ENCODE results near the gene SF1.
"Not testable (repeated sequence)": the region's sequence is repeated elsewhere in the genome, so short reads cannot be mapped to it uniquely, and the experiment has no call there.

SF1 gene

GRCh38 chr11:64778473-64779298, at the start of gene SF1:
TSS of gene SF1 (minus strand) at chr11:64778542. CDS start at chr11:64778392, 150 bp downstream.
- DNase-seq (ENCODE audit: low read depth in 2 of 2), result peak; percentile 96 to 99

DNA sequence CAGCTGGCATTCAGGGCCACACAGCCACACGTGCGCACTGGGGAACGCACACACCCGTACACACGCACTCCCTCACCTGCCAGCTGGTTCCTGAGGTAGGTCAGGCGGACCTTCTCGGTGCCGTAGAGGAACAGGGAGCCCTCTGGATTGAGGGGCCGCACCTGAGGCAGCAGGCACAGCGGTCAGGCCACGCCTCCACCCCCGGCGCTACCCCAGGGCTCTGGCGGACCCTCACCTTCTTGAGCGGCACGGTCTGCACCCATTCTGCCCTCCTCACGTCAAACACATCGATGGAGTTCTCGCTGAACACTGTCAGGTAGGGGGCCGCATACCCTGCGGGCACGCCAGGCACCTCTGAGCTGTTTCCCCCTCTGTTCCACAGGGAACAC, 49.1 kb upstream of the SF1 start:
- no peak for DNase-seq (ENCODE audit: low read depth in 2 of 2)

DNA sequence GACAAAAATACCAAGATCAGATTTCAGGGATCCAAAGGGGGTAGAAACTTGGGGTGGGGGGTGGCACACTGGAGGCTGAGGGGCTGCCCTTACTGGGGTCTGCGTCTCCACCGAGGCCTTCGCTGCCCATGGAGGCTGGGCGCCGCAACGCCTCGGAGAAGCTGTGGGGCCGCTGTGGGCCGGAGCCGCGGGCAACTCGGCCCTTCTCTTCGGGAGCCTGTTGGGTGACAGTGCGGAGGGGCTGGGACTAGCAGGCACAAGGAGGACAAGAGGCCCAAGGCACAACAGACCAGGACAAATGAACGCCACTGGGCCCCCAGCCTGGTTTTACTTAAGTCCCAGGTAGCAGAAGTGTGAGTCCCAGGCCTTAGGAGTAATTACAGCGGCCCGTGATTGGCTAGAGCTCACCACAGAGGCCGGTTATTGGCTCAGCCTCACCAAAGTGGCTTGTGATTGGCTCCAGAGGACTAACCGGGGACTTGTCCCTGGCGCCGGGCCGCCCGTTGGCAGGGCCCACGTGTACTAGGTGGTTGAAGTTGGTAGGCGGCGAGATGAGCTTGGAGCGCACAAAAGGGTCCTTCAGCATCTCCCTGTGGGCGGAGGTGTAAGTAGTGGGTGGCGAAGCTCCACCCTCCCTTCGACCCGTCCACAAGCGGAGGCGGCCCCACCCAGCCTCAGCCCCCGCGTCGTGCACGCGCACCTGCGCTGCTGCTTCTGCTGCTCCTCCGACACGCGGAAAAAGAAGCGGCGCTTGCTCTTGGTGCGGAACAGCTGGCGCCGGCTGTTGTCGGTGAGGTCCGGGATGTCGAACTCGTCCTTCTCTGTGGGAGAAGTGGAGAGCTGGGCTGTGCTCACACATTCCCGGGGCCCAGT, 48.5 kb upstream of the SF1 start:
- DNase-seq (ENCODE audit: low read depth in 2 of 2), result no peak

GRCh38 chr11:64826062-64826461, 47.7 kb upstream of the SF1 start:
- no peak for DNase-seq (ENCODE audit: low read depth in 2 of 2)

DNA sequence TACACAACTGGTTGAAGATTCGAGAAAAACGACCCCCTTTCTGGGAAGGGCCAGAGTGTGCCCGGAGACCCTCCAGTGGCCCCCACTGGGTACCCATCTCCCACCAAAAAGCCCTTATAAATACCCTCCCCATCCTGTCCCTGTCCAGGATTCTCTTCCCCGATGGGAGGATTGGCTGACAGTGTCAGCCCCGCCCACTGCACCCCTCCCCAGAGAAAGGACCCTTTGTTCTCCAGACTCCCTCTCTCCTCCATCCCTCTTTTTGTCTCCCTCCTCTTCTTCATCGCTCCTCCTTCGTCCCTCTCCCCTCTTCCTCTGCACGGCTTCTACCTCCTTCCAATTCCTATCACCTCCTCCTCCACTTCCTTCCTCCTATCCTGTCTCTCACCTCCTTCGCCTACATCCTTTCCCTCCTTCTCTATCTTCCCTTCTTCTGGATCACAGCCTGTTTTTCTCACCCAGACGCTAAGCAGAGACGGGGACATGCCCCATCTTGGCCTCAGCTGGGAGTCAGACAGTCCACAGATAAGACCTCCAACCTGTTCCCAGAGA, 45.3 kb upstream of the SF1 start:
- DNase-seq (ENCODE audit: low read depth in 2 of 2), result no peak

DNA sequence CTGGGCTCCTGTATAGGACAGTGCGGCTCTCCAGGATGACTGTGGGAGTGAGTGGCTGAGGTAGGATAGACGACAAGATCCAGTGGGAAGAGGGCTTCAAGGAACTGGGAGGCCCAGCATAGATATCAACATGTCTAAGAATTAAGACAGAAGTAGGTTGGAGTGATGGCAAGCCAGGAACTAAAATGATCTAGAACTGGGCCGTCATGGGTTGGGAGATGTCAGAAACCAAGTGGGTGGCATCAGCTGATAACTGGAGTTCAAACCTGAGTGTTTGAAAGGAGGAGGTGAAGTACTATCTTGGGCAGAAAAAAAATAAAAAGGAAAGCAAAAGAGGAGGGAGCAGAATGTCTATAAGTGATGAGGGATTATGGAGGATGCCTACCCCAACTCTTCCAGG, 39.1 kb upstream of the SF1 start:
- no peak for DNase-seq (ENCODE audit: low read depth in 2 of 2)

DNA sequence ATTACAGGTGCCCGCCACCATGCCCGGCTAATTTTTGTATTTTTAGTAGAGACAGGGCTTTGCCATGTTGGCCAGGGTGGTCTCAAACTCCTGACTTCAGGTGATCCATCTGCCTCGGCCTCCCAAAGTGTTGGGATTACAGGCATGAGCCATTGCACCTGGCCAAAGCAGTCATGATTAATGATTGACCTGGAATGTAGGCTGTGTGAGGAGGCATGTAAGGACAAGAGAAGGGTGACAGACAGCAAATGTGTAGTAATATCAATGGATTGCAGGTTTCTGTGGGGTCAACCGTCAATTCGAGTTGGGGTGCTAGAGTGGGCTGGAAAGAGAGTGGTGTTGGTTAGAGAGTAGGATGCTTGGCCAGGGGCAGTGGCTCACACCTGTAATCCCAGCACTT, 37.1 kb upstream of the SF1 start:
- DNase-seq (ENCODE audit: low read depth in 2 of 2), result not testable (repeated sequence)

DNA sequence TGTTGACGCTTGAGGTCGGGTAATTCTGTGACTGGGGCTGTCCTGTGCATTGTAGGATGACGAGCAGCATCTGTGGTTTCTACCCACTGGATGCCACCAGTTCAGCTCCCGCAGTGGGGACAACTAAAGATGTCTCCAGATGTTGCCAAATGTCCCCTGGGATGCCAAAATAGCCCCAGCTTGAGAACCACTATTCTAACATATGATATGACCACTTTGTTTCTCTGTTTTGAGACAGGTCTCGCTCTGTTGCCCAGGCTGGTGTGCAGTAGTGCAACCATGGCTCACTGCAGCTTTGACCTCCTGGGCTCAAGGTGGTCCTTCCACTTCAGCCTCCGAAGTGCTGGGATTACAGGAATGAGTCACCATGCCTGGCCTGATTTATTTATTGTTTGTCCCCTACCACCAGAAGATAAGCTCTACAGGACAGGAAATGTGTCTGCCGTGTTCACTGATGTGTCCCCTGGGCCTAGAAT, 36.4 kb upstream of the SF1 start:
- no peak for DNase-seq (ENCODE audit: low read depth in 2 of 2)

DNA sequence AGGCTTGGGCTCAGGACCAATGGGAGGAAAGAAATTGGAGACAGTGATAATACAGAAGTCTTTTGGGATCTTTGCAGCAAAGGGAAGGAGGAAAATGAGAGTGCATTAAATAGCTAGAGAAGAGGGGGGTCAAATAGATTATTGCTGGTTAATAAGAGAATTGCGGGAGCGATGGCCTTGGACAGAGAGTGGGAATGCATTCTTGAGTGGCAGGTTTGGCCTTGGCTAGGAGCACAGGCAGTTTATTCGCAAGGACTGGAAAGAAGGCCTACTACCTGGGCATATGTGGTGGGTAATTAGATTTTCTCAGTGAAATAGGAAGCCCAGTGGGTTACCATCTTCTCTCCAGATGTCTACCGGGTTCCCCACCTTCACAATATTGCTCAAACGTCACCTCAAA, 35.5 kb upstream of the SF1 start:
- no peak for DNase-seq (ENCODE audit: low read depth in 2 of 2)

DNA sequence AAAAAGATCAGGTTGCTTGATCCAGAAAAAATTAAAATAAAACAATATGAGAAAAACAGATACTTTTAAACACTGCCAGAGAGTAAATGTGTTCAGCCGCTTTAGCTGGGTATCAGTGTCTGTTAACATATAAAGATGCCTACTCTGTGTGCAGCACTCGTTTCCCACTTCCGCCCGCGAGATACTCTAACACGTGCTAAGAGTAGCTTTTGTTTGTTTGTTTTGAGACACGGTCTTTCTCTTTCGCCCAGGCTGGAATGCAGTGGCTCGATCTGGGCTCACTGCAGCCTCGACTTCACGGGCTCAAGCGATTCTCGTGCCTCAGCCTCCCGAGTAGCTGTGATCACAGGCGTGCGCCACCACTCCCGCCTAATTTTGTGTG, 32.5 kb upstream of the SF1 start:
- DNase-seq (ENCODE audit: low read depth in 2 of 2), result peak in 1 of 2 donors; percentile 27

- DNase-seq (ENCODE audit: low read depth in 2 of 2), result peak; percentile 47 to 56
Observed at GRCh38 chr11:64810271-64810890, 32.0 kb upstream of the SF1 start, which contains the start of gene MEN1. TSS of gene MEN1 (minus strand) at chr11:64810551. CDS start at chr11:64810109, 442 bp downstream.

DNA sequence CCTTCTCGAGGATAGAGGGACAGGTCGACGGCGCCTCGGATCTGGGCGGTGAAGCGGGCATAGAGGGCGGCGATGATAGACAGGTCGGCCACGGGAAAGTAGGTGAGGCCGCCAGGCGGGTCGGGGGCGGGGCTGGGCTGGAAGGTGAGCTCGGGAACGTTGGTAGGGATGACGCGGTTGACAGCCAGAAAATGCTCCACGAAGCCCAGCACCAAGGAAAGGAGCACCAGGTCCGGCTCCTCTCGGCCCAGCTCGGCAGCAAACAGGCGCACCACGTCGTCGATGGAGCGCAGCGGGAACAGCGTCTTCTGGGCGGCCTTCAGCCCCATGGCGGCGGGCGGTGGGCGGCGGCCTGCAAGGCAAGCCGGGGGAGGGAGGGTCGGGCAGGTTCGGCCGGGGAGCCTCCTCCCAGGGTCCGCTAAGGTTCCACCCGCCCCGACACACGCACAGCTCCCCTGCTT, 31.5 kb upstream of the SF1 start:
- DNase-seq (ENCODE audit: low read depth in 2 of 2), result no peak

DNA sequence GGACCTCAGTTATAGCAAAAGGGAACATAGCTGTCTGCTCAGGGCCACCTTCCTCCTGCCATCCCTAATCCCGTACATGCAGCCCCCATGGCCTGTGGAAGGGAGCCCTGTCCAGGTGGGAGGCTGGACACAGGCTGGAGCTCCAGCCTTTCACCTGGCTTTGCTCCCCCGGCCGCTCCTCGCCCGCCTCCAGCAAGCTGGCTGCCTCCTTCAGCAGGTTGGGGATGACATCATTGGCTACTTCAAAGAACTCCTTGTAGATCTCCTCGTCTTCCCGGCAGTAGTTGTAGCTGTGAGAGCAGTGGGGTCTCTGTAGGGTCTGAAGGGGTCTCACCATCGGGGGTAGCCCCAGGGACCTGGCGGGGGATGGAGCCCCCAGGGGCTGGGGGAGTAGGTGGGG, 27.1 kb upstream of the SF1 start:
- DNase-seq (ENCODE audit: low read depth in 2 of 2), result no peak

DNA sequence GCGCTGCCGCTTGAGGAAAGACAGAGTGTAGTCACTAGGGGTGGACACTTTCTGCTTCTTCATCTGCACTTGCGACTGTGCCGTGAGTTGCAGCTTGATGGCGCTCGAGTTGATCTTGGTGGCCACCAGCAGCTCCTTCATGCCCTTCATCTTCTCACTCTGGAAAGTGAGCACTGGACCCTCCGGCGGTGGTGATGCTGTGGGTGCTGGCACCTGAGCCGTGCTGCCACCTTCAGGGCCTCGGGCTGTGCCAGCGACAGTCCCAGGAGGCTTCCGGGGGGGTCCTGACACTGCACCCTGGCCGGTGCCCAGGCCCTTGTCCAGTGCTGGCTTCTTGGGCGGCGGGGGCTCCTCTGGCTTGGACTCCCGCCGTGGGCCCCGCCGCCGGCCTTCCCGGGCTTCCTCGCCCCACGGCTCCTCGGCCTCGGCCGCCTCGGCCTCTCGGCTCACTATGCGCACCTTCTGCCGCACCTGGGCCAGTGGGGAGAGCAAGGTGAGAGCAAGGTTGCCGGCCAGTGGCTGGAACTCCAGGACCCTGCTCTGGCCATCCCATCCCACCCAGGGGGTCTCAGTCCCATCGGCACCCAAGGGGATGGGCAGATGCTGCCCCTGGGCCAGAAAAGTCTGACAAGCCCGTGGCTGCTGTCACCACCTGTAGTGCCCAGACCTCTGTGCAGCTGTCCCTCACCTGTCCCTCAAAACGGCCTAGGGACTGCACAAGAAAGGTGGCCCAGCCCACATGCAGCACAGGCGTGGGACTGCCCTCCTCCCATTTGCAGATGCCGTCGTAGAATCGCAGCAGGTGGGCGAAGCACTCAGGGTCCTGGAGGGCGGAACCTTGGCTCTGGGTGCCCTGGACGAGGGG, 26.2 kb upstream of the SF1 start:
- DNase-seq (ENCODE audit: low read depth in 2 of 2), result no peak

GRCh38 chr11:64803846-64804345, 25.6 kb upstream of the SF1 start:
- no peak for DNase-seq (ENCODE audit: low read depth in 2 of 2)

GRCh38 chr11:64803158-64803845, 25.0 kb upstream of the SF1 start, which contains the start of gene MAP4K2:
TSS of gene MAP4K2 (minus strand) at chr11:64803214. CDS start at chr11:64803149, 65 bp downstream.
- peak; percentile 66 to 76 for DNase-seq (ENCODE audit: low read depth in 2 of 2)

DNA sequence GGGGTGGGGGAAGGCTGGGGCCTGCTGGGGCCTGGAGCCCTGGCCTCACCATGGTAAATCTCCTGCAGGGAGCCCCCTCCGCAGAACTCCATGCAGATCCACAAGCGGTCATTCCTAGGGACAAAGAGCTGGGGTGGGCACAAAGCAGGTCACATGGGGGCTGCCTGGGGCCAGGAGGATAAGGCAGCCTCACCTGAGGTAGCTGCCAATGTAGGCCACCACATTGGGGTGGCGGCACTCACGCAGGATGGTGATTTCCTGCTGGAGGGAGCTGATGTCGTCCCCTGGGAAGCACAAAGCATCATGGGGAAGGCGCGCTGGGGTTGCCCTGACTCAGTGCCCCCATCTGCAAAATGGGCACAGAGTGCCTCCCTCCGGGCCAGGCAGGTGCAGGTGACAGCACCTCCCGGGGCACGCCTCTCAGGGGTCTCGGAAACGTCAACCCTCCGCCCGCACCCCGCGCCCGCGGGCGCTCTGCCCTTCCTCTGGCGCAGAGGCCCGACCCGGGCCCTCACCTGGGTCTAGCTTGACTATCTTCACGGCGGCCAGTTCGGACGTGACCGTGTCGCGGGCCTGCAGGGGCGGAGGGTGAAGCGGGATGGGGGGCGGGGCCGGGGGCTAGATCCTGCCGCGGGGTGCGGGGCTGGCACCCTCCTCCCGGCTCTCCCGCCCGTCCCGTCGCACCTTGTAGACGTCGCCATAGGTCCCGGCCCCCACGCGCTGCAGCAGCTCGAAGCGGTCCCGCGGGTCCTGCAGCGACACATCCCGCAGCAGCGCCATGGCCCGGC, 24.2 kb upstream of the SF1 start:
- DNase-seq (ENCODE audit: low read depth in 2 of 2), result no peak

- DNase-seq (ENCODE audit: low read depth in 2 of 2), result no peak
Observed at GRCh38 chr11:64801561-64802369, 23.4 kb upstream of the SF1 start.
